SK-N-SH treated with all-trans-retinoic acid at 6 μM for 48 hours (cell line): ENCODE data around the gene SPOCK1.

Source experiments
- CREB5 ChIP-seq: fragments of 250-450 bp; sonication (Bioruptor Pico); IDR thresholded peaks from 2 replicates; pipeline ENCODE4 v1.5.1; 2020; ENCODE audit warnings: low read depth, mild to moderate bottlenecking, moderate library complexity
- CSDC2 ChIP-seq: fragments of 250-450 bp; sonication (Bioruptor Pico); IDR thresholded peaks from 2 replicates; pipeline ENCODE4 v1.5.0; 2020; ENCODE audit warnings: mild to moderate bottlenecking, moderate library complexity
- GLIS3 ChIP-seq: fragments of 250-450 bp; sonication (Bioruptor Pico); IDR thresholded peaks from 2 replicates; pipeline ENCODE4 v1.5.0; 2020; ENCODE audit warnings: mild to moderate bottlenecking, moderate library complexity
- OSR1 ChIP-seq: fragments of 250-450 bp; sonication (Bioruptor Pico); IDR thresholded peaks from 2 replicates; pipeline ENCODE4 v1.8.0; 2022; ENCODE audit warnings: moderate library complexity, mild to moderate bottlenecking, inconsistent platforms
- PATZ1 ChIP-seq: fragments of 250-450 bp; sonication (Bioruptor Pico); IDR thresholded peaks from 2 replicates; pipeline ENCODE4 v1.8.0; 2020; ENCODE audit warnings: mild to moderate bottlenecking, moderate library complexity, borderline replicate concordance
- RARB ChIP-seq: fragments of 250-450 bp; sonication (Bioruptor Pico); IDR thresholded peaks from 2 replicates; pipeline ENCODE4 v1.8.0; 2021; ENCODE audit warnings: mild to moderate bottlenecking, moderate library complexity
- TCF4 ChIP-seq: fragments of 250-450 bp; sonication (Bioruptor Pico); IDR thresholded peaks from 2 replicates; pipeline ENCODE4 v1.8.0; 2021; ENCODE audit warnings: mild to moderate bottlenecking, moderate library complexity, borderline replicate concordance
- TOX ChIP-seq: fragments of 250-450 bp; sonication (Bioruptor Pico); IDR thresholded peaks from 2 replicates; pipeline ENCODE4 v1.8.0; 2021; ENCODE audit warnings: mild to moderate bottlenecking, moderate library complexity, borderline replicate concordance
- TSHZ2 ChIP-seq: fragments of 250-450 bp; sonication (Bioruptor Pico); IDR thresholded peaks from 2 replicates; pipeline ENCODE4 v1.5.0; 2020; ENCODE audit warnings: mild to moderate bottlenecking, moderate library complexity
- ZFP3 ChIP-seq: fragments of 250-450 bp; sonication (Bioruptor Pico); IDR thresholded peaks from 2 replicates; pipeline ENCODE4 v1.5.0; 2020; ENCODE audit warnings: mild to moderate bottlenecking, moderate library complexity
- ZFP30 ChIP-seq: fragments of 450-650 bp; formaldehyde crosslinking; IDR thresholded peaks from 2 replicates; pipeline ENCODE4 v1.5.0; 2022; ENCODE audit warnings: mild to moderate bottlenecking, moderate library complexity

GRCh38 chr5:137176609-137177008, 322.5 kb downstream of the SPOCK1 start:
- no peak for TF ChIP-seq RARB (CRISPR knock-in tag)
- no peak for TF ChIP-seq GLIS3
- TF ChIP-seq ZFP3 (CRISPR knock-in tag), result no peak
- TF ChIP-seq CREB5 (CRISPR knock-in tag), result no peak
- no peak for TF ChIP-seq PATZ1 (CRISPR knock-in tag)
- no peak for TF ChIP-seq TCF4 (CRISPR knock-in tag)
- TF ChIP-seq OSR1 (CRISPR knock-in tag), result no peak
- TF ChIP-seq CSDC2, result no peak
- TF ChIP-seq TSHZ2 (CRISPR knock-in tag), result no peak
- no peak for TF ChIP-seq TOX (CRISPR knock-in tag)
- TF ChIP-seq ZFP30 (CRISPR knock-in tag), result no peak
